DOHH2 (cell line): ENCODE data around the gene MAP2.

Experiments used
- EZH2phosphoT487 ChIP-seq: fragments of 200-600 bp; sonication (generic); IDR thresholded peaks from 2 replicates; pipeline ENCODE4 v1.6.1; 2017; ENCODE audit warnings: borderline replicate concordance, mild to moderate bottlenecking, antibody characterized with exemption, low read length, moderate library complexity, mixed read lengths
- TF ChIP-seq, protein P1 (sequence below): fragments of 200-600 bp; sonication (generic); IDR thresholded peaks from one replicate; pipeline ENCODE4 v1.5.1; 2014; ENCODE audit warnings: antibody characterized with exemption, mild to moderate bottlenecking, low read depth, low read length; ENCODE audit not compliant: poor library complexity, severe bottlenecking

- TF ChIP-seq, protein P1, sequence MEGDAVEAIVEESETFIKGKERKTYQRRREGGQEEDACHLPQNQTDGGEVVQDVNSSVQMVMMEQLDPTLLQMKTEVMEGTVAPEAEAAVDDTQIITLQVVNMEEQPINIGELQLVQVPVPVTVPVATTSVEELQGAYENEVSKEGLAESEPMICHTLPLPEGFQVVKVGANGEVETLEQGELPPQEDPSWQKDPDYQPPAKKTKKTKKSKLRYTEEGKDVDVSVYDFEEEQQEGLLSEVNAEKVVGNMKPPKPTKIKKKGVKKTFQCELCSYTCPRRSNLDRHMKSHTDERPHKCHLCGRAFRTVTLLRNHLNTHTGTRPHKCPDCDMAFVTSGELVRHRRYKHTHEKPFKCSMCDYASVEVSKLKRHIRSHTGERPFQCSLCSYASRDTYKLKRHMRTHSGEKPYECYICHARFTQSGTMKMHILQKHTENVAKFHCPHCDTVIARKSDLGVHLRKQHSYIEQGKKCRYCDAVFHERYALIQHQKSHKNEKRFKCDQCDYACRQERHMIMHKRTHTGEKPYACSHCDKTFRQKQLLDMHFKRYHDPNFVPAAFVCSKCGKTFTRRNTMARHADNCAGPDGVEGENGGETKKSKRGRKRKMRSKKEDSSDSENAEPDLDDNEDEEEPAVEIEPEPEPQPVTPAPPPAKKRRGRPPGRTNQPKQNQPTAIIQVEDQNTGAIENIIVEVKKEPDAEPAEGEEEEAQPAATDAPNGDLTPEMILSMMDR = no peak
- TF ChIP-seq EZH2phosphoT487 = no peak
Measured at GRCh38 chr2:209401788-209402187, 22.1 kb upstream of the MAP2 start.
